GM23338 (cell line): ENCODE results near the gene SLC39A7. TPM values are rescaled to one million over a fixed set of nuclear protein-coding genes. Genes with fewer than 3 reads are reported as not detected.

Experiments used
- ATAC-seq: fragments of 200-7000 bp; cut with Tn5 transposase; 3 replicates; pipeline ENCODE4 v1.9.1; 2020
- DNase-seq: peaks from one replicate; pipeline ENCODE4 v3.0.0-alpha.2; 2015; ENCODE audit warnings: low spot score
- H2AFZ ChIP-seq: fragments of 200-600 bp; sonication (generic); 2 replicates; pipeline ENCODE4 v1.8.0; 2016; ENCODE audit warnings: antibody characterized with exemption, mild to moderate bottlenecking, moderate library complexity
- H3F3A ChIP-seq: fragments of 200-600 bp; sonication (generic); replicated peaks from 2 replicates; pipeline ENCODE4 v1.8.0; 2017; ENCODE audit warnings: antibody characterized with exemption, mixed run types, low read depth
- H3K27ac ChIP-seq: fragments of 200-600 bp; sonication (generic); 2 replicates; pipeline ENCODE4 v1.6.1; 2016; ENCODE audit warnings: low read depth
- H3K27me3 ChIP-seq: fragments of 200-600 bp; sonication (generic); 2 replicates; pipeline ENCODE4 v1.8.0; 2016; ENCODE audit warnings: mild to moderate bottlenecking, mixed run types, moderate library complexity; ENCODE audit not compliant: insufficient read depth
- H3K36me3 ChIP-seq: fragments of 200-600 bp; sonication (generic); 2 replicates; pipeline ENCODE4 v1.8.0; 2016; ENCODE audit warnings: mild to moderate bottlenecking; ENCODE audit not compliant: insufficient read depth
- H3K4me1 ChIP-seq: fragments of 200-600 bp; sonication (generic); 2 replicates; pipeline ENCODE4 v1.8.0; 2016; ENCODE audit warnings: mild to moderate bottlenecking, moderate library complexity; ENCODE audit not compliant: insufficient read depth
- H3K4me2 ChIP-seq: fragments of 200-600 bp; sonication (generic); 2 replicates; pipeline ENCODE4 v1.7.1; 2017; ENCODE audit warnings: mixed run types
- H3K4me3 ChIP-seq: fragments of 200-600 bp; sonication (generic); 2 replicates; pipeline ENCODE4 v1.6.1; 2016; ENCODE audit warnings: mixed run types
- H3K79me2 ChIP-seq: fragments of 200-600 bp; sonication (generic); replicated peaks from 2 replicates; pipeline ENCODE4 v1.8.0; 2017; ENCODE audit warnings: mild to moderate bottlenecking; ENCODE audit not compliant: insufficient read depth
- H3K9me2 ChIP-seq: fragments of 200-600 bp; sonication (generic); 2 replicates; pipeline ENCODE4 v1.8.0; 2017; ENCODE audit not compliant: insufficient read depth
- H4K20me1 ChIP-seq: fragments of 200-600 bp; sonication (generic); replicated peaks from 2 replicates; pipeline ENCODE4 v1.8.0; 2017; ENCODE audit warnings: mild to moderate bottlenecking; ENCODE audit not compliant: insufficient read depth
- H3K27ac Mint-ChIP-seq: 2 replicates; pipeline ENCODE4 v1.8.0; 2020; ENCODE audit warnings: inconsistent platforms, mild to moderate bottlenecking, moderate library complexity, mixed read lengths
- H3K27me3 Mint-ChIP-seq: 3 replicates; pipeline ENCODE4 v1.8.0; 2022; ENCODE audit warnings: low read depth, mild to moderate bottlenecking, moderate library complexity, mixed read lengths, inconsistent platforms; ENCODE audit not compliant: insufficient read depth, poor library complexity
- H3K36me3 Mint-ChIP-seq: 3 replicates; pipeline ENCODE4 v1.8.0; 2021; ENCODE audit warnings: low read depth, mild to moderate bottlenecking, inconsistent platforms, moderate library complexity, mixed read lengths
- H3K4me1 Mint-ChIP-seq: 3 replicates; pipeline ENCODE4 v1.8.0; 2020; ENCODE audit warnings: mild to moderate bottlenecking, inconsistent platforms, mixed read lengths
- H3K4me3 Mint-ChIP-seq: 3 replicates; pipeline ENCODE4 v1.8.0; 2021; ENCODE audit warnings: moderate library complexity, mild to moderate bottlenecking, inconsistent platforms, mixed read lengths
- H3K9me3 Mint-ChIP-seq: 3 replicates; pipeline ENCODE4 v1.8.0; 2020; ENCODE audit warnings: moderate library complexity, mild to moderate bottlenecking, inconsistent platforms, mixed read lengths
- CREB1 ChIP-seq: fragments of 250-450 bp; sonication (Bioruptor Pico); IDR thresholded peaks from 2 replicates; pipeline ENCODE4 v1.5.0; 2020; ENCODE audit warnings: low read depth, mild to moderate bottlenecking, moderate library complexity
- CTCF ChIP-seq, 2 experiments: fragments of 200-600 bp in 1 of 2; sonication (generic) in 1 of 2; conservative IDR thresholded peaks; 2 replicates each; pipeline versions ENCODE4 v1.5.1 to v1.6.1; 2016 to 2017; ENCODE audit warnings: antibody characterized with exemption in 2 of 2, low read depth in 2 of 2, mild to moderate bottlenecking in 2 of 2, moderate library complexity in 1 of 2
- ETS1 ChIP-seq: IDR thresholded peaks from 2 replicates; pipeline ENCODE4 v1.6.1; 2016; ENCODE audit warnings: antibody characterized with exemption
- EZH2 ChIP-seq: fragments of 200-600 bp; sonication (generic); IDR thresholded peaks from one replicate; pipeline ENCODE4 v1.8.0; 2017; ENCODE audit warnings: antibody characterized with exemption, mild to moderate bottlenecking, low read depth; ENCODE audit not compliant: unreplicated experiment
- NANOG ChIP-seq: IDR thresholded peaks from 2 replicates; pipeline ENCODE4 v1.6.1; 2016; ENCODE audit warnings: antibody characterized with exemption, borderline replicate concordance
- REST ChIP-seq: IDR thresholded peaks from one replicate; pipeline ENCODE4 v1.6.1; 2018; ENCODE audit warnings: antibody characterized with exemption; ENCODE audit not compliant: unreplicated experiment
- STAT1 ChIP-seq: IDR thresholded peaks from one replicate; pipeline ENCODE4 v1.6.1; 2016; ENCODE audit warnings: antibody characterized with exemption; ENCODE audit not compliant: unreplicated experiment
- ZNF114 ChIP-seq: fragments of 250-450 bp; sonication (Bioruptor Pico); IDR thresholded peaks from 2 replicates; pipeline ENCODE4 v1.5.0; 2020; ENCODE audit warnings: mild to moderate bottlenecking, moderate library complexity
- ZNF331 ChIP-seq: fragments of 250-450 bp; sonication (Bioruptor Pico); IDR thresholded peaks from 2 replicates; pipeline ENCODE4 v1.5.0; 2020; ENCODE audit warnings: low read depth, mild to moderate bottlenecking, moderate library complexity
- polyA plus RNA-seq: library from polyadenylated mRNA; unstranded; fragments of >200 nt; fragmentation: Nextera tagmentation; extraction: Ambion mirVana; gene quantifications from 2 replicates; pipeline ENCODE4 v1.2.1, GENCODE V29; 2016
- total RNA-seq: library from RNA; depleted of rRNA; stranded (reverse); fragments of >200 nt; shearing (Covaris generic); gene quantifications from 2 replicates; pipeline ENCODE4 v1.2.3, GENCODE V29; 2014

SLC39A7 gene
- total and polyA plus RNA-seq, 2 experiments from 2014 or later: 9.0 to 75.9 TPM

- Mint-ChIP-seq H3K27me3 (peaks cover 10% of the 10 kb centered on the region), H3K36me3 (no peaks in the 10 kb centered on the region), H3K27ac (no peak overlapping the region), H3K4me3 (no peak overlapping the region), H3K4me1 (peaks cover 9% of the 10 kb centered on the region; the same call in 2 of the 3 replicates), H3K9me3 (no peaks in the 10 kb centered on the region; the same call in 1 of the 3 replicates)
- H3F3A ChIP-seq: no peaks in the 10 kb centered on the region
- no peaks in the 10 kb centered on the region for H3K9me2 ChIP-seq
- H3K4me2 ChIP-seq: no peak overlapping the region
- ATAC-seq (no peak), DNase-seq (no peak)
- no peaks in the 10 kb centered on the region for H4K20me1 ChIP-seq
- H3K27ac ChIP-seq: no peak overlapping the region
- TF ChIP-seq ZNF114 (CRISPR knock-in tag): no peak
- no peak for TF ChIP-seq CTCF (conservative IDR thresholded peaks at IDR 0.05; ENCODE audit: low read depth in 2 of 2)
- TF ChIP-seq STAT1: no peak
- no peak for TF ChIP-seq EZH2
- no peak for TF ChIP-seq NANOG
- H2AFZ ChIP-seq: no peak overlapping the region
- H3K79me2 ChIP-seq: no peaks in the 10 kb centered on the region
- no peaks in the 10 kb centered on the region for H3K27me3 ChIP-seq
- H3K4me3 ChIP-seq: no peak overlapping the region
- H3K4me1 ChIP-seq: no peaks in the 10 kb centered on the region; the same call in 1 of the 2 replicates
- H3K36me3 ChIP-seq: no peaks in the 10 kb centered on the region
Observed at GRCh38 chr6:33168639-33169038, 32.0 kb upstream of the SLC39A7 start.

GRCh38 chr6:33169291-33170175 lies 31.1 kb upstream of the SLC39A7 start:
- H3K27me3 ChIP-seq: no peaks in the 10 kb centered on the region
- H2AFZ ChIP-seq: no peak overlapping the region
- DNase-seq (no peak), ATAC-seq (no peak)
- no peaks in the 10 kb centered on the region; the same call in 1 of the 2 replicates for H3K4me1 ChIP-seq
- no peaks in the 10 kb centered on the region for H4K20me1 ChIP-seq
- no peak overlapping the region for H3K27ac ChIP-seq
- no peak overlapping the region for H3K4me3 Mint-ChIP-seq
- no peak overlapping the region for H3K4me2 ChIP-seq
- H3K36me3 Mint-ChIP-seq: no peaks in the 10 kb centered on the region
- peaks cover 6% of the 10 kb centered on the region; the same call in 2 of the 3 replicates for H3K4me1 Mint-ChIP-seq
- no peaks in the 10 kb centered on the region for H3K36me3 ChIP-seq
- H3K9me3 Mint-ChIP-seq: no peaks in the 10 kb centered on the region; the same call in 1 of the 3 replicates
- H3F3A ChIP-seq: no peaks in the 10 kb centered on the region
- no peak overlapping the region for H3K4me3 ChIP-seq
- H3K27ac Mint-ChIP-seq: no peak overlapping the region
- H3K27me3 Mint-ChIP-seq: peaks cover 10% of the 10 kb centered on the region
- no peaks in the 10 kb centered on the region for H3K9me2 ChIP-seq
- H3K79me2 ChIP-seq: no peaks in the 10 kb centered on the region
- TF ChIP-seq ETS1 (no peak), CREB1 (CRISPR knock-in tag) (no peak), ZNF331 (CRISPR knock-in tag) (no peak), REST (no peak)
